Measurements from ENCODE around the gene ZNF329. TPM values are rescaled to one million over a fixed set of nuclear protein-coding genes. Genes with fewer than 3 reads are reported as not detected.
A peak's percentile ranks its signal among the peaks of the same experiment; 100 is the strongest.

Gene ZNF329
- total and polyA plus RNA-seq, 2 of the 13 experiments (the other 11 are each of a cell fraction or from before 2014, with no cell fraction given) = 3.8 to 9.6 TPM

- TF ChIP-seq ZNF546 (CRISPR knock-in tag; conservative IDR thresholded peaks at IDR 0.05) = peak; percentile 72; the same call in 1 of the 2 replicates
- TF ChIP-seq ARNTL (CRISPR knock-in tag; IDR thresholded peaks at IDR 0.05) = peak; percentile 53
- TF ChIP-seq FIP1L1 (IDR thresholded peaks at IDR 0.05; ENCODE audit: borderline replicate concordance, insufficient read depth, low read depth, low read length) = no peak
- TF ChIP-seq KDM5A (IDR thresholded peaks at IDR 0.05; ENCODE audit: borderline replicate concordance, low read length) = no peak
- TF ChIP-seq ZBTB20 (CRISPR knock-in tag; IDR thresholded peaks at IDR 0.05; ENCODE audit: borderline replicate concordance, low read depth) = 0 out of 2 replicates have a peak, but pooled peaks have one; percentile 57
- no peak for TF ChIP-seq HMGA1 (CRISPR knock-in tag; conservative IDR thresholded peaks at IDR 0.05)
- no peak for TF ChIP-seq MLXIP (CRISPR knock-in tag; IDR thresholded peaks at IDR 0.05; ENCODE audit: borderline replicate concordance)
- peak; percentile 87 for TF ChIP-seq ZNF589 (CRISPR knock-in tag; conservative IDR thresholded peaks at IDR 0.05)
- peak; percentile 53 for TF ChIP-seq ZNF350 (CRISPR knock-in tag; IDR thresholded peaks at IDR 0.05; ENCODE audit: borderline replicate concordance, low read depth)
- TF ChIP-seq CBX2 (IDR thresholded peaks at IDR 0.05; ENCODE audit: low read depth, low read length) = no peak
- no peak for TF ChIP-seq CBX2 (CRISPR knock-in tag; IDR thresholded peaks at IDR 0.05; ENCODE audit: low read depth)
- TF ChIP-seq POLR2AphosphoS2 (IDR thresholded peaks at IDR 0.05; ENCODE audit: low read depth, low read length) = peak; percentile 86
- TF ChIP-seq IRF1 (CRISPR knock-in tag; IDR thresholded peaks at IDR 0.05; ENCODE audit: low read depth) = no peak
- TF ChIP-seq ZNF619 (CRISPR knock-in tag; IDR thresholded peaks at IDR 0.05) = 0 out of 2 replicates have a peak, but pooled peaks have one; percentile 17
- no peak for TF ChIP-seq U2AF2 (IDR thresholded peaks at IDR 0.05; ENCODE audit: low read depth, low read length)
- no peak for TF ChIP-seq ZNF432 (CRISPR knock-in tag; IDR thresholded peaks at IDR 0.05; ENCODE audit: borderline replicate concordance)
- no peak for TF ChIP-seq EZH2 (conservative IDR thresholded peaks at IDR 0.05; ENCODE audit: low read depth, low read length)
- TF ChIP-seq BCL6 (CRISPR knock-in tag; IDR thresholded peaks at IDR 0.05) = peak; percentile 28; the same call in 1 of the 2 replicates
- TF ChIP-seq MAFG (CRISPR knock-in tag; IDR thresholded peaks at IDR 0.05) = no peak
- no peak for TF ChIP-seq ZNF34 (CRISPR knock-in tag; IDR thresholded peaks at IDR 0.05; ENCODE audit: borderline replicate concordance)
- no peak for TF ChIP-seq ADNP (CRISPR knock-in tag; IDR thresholded peaks at IDR 0.05)
- TF ChIP-seq ZNF607 (CRISPR knock-in tag; IDR thresholded peaks at IDR 0.05; ENCODE audit: borderline replicate concordance) = peak; percentile 90
- no peak for TF ChIP-seq ISX (CRISPR knock-in tag; conservative IDR thresholded peaks at IDR 0.05)
- TF ChIP-seq ZNF335 (CRISPR knock-in tag; IDR thresholded peaks at IDR 0.05) = no peak
- peak; percentile 68; the same call in 1 of the 2 replicates for TF ChIP-seq ZBTB42 (CRISPR knock-in tag; IDR thresholded peaks at IDR 0.05)
- TF ChIP-seq ZNF891 (CRISPR knock-in tag; IDR thresholded peaks at IDR 0.05) = peak; percentile 88
- TF ChIP-seq ZFP36L2 (CRISPR knock-in tag; IDR thresholded peaks at IDR 0.05) = no peak
- no peak for TF ChIP-seq SNAPC2 (CRISPR knock-in tag; IDR thresholded peaks at IDR 0.05)
- TF ChIP-seq ZNF652 (CRISPR knock-in tag; IDR thresholded peaks at IDR 0.05; ENCODE audit: borderline replicate concordance, low read depth) = no peak
Observed at GRCh38 chr19:58182989-58183816, 32.6 kb upstream of the ZNF329 start, which contains the start of gene ZNF274 (continued).
